HepG2 (cell line): Measurements from ENCODE around the gene ZNF627. TPM values are rescaled to one million over a fixed set of nuclear protein-coding genes. Genes with fewer than 3 reads are reported as not detected.

ENCODE experiments used
- CCDC6 ChIP-seq: sonication (generic); formaldehyde crosslinking; IDR thresholded peaks from 2 replicates; pipeline ENCODE4 v1.8.1; 2022; ENCODE audit warnings: mild to moderate bottlenecking, missing genetic modification reagents, moderate library complexity
- CENPT ChIP-seq: sonication (generic); formaldehyde crosslinking; IDR thresholded peaks from 2 replicates; pipeline ENCODE4 v1.8.0; 2022; ENCODE audit warnings: low read depth, mild to moderate bottlenecking, moderate library complexity, missing genetic modification reagents
- CREB1 ChIP-seq, 2 experiments: fragments of 450-650 bp in 1 of 2; IDR thresholded peaks; 2 replicates each; pipeline ENCODE4 v1.6.1; 2016 to 2017; ENCODE audit warnings: control low read depth in 1 of 2, mild to moderate bottlenecking in 1 of 2, missing compliant biosample characterization in 1 of 2, missing genetic modification characterization in 1 of 2
- FOXC1 ChIP-seq: sonication (generic); formaldehyde crosslinking; IDR thresholded peaks from 2 replicates; pipeline ENCODE4 v1.8.0; 2022; ENCODE audit warnings: mild to moderate bottlenecking, missing genetic modification reagents, borderline replicate concordance
- FOXM1 ChIP-seq: sonication (generic); formaldehyde crosslinking; IDR thresholded peaks from 2 replicates; pipeline ENCODE4 v1.5.0; 2020; ENCODE audit warnings: missing genetic modification reagents
- HOXA3 ChIP-seq: sonication (generic); formaldehyde crosslinking; IDR thresholded peaks from 2 replicates; pipeline ENCODE4 v1.5.0; 2020; ENCODE audit warnings: missing genetic modification reagents
- KDM2A ChIP-seq: sonication (generic); formaldehyde crosslinking; IDR thresholded peaks from 2 replicates; pipeline ENCODE4 v1.4.0; 2020; ENCODE audit warnings: low read depth, missing genetic modification reagents, borderline replicate concordance
- MYPOP ChIP-seq: sonication (generic); formaldehyde crosslinking; IDR thresholded peaks from 2 replicates; pipeline ENCODE4 v1.8.1; 2023; ENCODE audit warnings: mild to moderate bottlenecking, moderate library complexity, missing genetic modification reagents
- NFE2L2 ChIP-seq: fragments of 150-350 bp; IDR thresholded peaks from 2 replicates; pipeline ENCODE4 v1.6.1; 2014; ENCODE audit warnings: low read length
- RFX3 ChIP-seq: IDR thresholded peaks from 2 replicates; pipeline ENCODE4 v1.6.1; 2016; ENCODE audit warnings: missing biosample characterization, missing genetic modification reagents
- RNF219 ChIP-seq: sonication (generic); formaldehyde crosslinking; IDR thresholded peaks from 2 replicates; pipeline ENCODE4 v1.5.0; 2020; ENCODE audit warnings: mild to moderate bottlenecking, missing genetic modification reagents
- SETDB1 ChIP-seq: sonication (generic); formaldehyde crosslinking; IDR thresholded peaks from 2 replicates; pipeline ENCODE4 v1.5.1; 2020; ENCODE audit warnings: missing genetic modification reagents, mild to moderate bottlenecking, borderline replicate concordance
- SMAD9 ChIP-seq: sonication (generic); formaldehyde crosslinking; IDR thresholded peaks from 2 replicates; pipeline ENCODE4 v1.5.1; 2020; ENCODE audit warnings: mild to moderate bottlenecking, missing genetic modification reagents
- SRSF9 ChIP-seq: fragments of 200-400 bp; formaldehyde crosslinking; IDR thresholded peaks from 2 replicates; pipeline ENCODE4 v1.6.1; 2018; ENCODE audit warnings: borderline replicate concordance, mild to moderate bottlenecking, low read depth, low read length; ENCODE audit not compliant: insufficient read depth, poor library complexity, severe bottlenecking
- TARDBP ChIP-seq: sonication (generic); formaldehyde crosslinking; IDR thresholded peaks from 2 replicates; pipeline ENCODE4 v1.8.0; 2022; ENCODE audit warnings: mild to moderate bottlenecking, missing genetic modification reagents
- ZBTB3 ChIP-seq: sonication (generic); formaldehyde crosslinking; IDR thresholded peaks from 2 replicates; pipeline ENCODE4 v1.4.0; 2020; ENCODE audit warnings: low read depth, mild to moderate bottlenecking, moderate library complexity, missing genetic modification reagents, borderline replicate concordance
- ZMAT3 ChIP-seq: sonication (generic); formaldehyde crosslinking; conservative IDR thresholded peaks from 2 replicates; pipeline ENCODE4 v1.7.0; 2021; ENCODE audit warnings: missing genetic modification reagents
- ZNF205 ChIP-seq: IDR thresholded peaks from 2 replicates; pipeline ENCODE4 v1.6.1; 2018; ENCODE audit warnings: missing biosample characterization, missing genetic modification reagents
- ZNF234 ChIP-seq: sonication (generic); formaldehyde crosslinking; conservative IDR thresholded peaks from 2 replicates; pipeline ENCODE4 v1.5.1; 2020; ENCODE audit warnings: mild to moderate bottlenecking, missing genetic modification reagents
- ZNF557 ChIP-seq: sonication (generic); formaldehyde crosslinking; IDR thresholded peaks from 2 replicates; pipeline ENCODE4 v1.4.0; 2020; ENCODE audit warnings: missing genetic modification reagents
- ZNF567 ChIP-seq: sonication (generic); formaldehyde crosslinking; IDR thresholded peaks from 2 replicates; pipeline ENCODE4 v1.8.1; 2023; ENCODE audit warnings: mild to moderate bottlenecking, missing genetic modification reagents, borderline replicate concordance
- ZNF670 ChIP-seq: sonication (generic); formaldehyde crosslinking; IDR thresholded peaks from 2 replicates; pipeline ENCODE4 v1.8.0; 2022; ENCODE audit warnings: mild to moderate bottlenecking, missing genetic modification reagents, borderline replicate concordance
- ZNF740 ChIP-seq: sonication (generic); formaldehyde crosslinking; IDR thresholded peaks from 2 replicates; pipeline ENCODE4 v1.4.0; 2020; ENCODE audit warnings: missing genetic modification reagents
- ZNF788 ChIP-seq: sonication (generic); formaldehyde crosslinking; IDR thresholded peaks from 2 replicates; pipeline ENCODE4 v1.5.0; 2020; ENCODE audit warnings: mild to moderate bottlenecking, missing genetic modification reagents, borderline replicate concordance
- polyA plus RNA-seq, 8 experiments: library from polyadenylated mRNA; depleted of rRNA in 3 of 8; stranded (reverse) in 7 of 8; unstranded in 1 of 8; fragments of >200 nt; fragmentation: Illumina TruSeq in 4 of 8; extraction: Trizol in 4 of 8; gene quantifications; 2 replicates each; pipeline versions ENCODE4 v1.2.1 to v1.2.3, GENCODE V29; 2011 to 2016; ENCODE audit warnings: low read depth in 4 of 8, missing spikeins in 1 of 8, mixed read lengths in 1 of 8; ENCODE audit not compliant: insufficient read depth in 1 of 8
- total RNA-seq, 5 experiments: library from RNA; depleted of rRNA; stranded (reverse); fragments of >200 nt; fragmentation: Illumina TruSeq; extraction: Trizol; gene quantifications; 2 replicates each; pipeline ENCODE4 v1.2.3, GENCODE V29; 2016; ENCODE audit warnings: low read depth in 1 of 5
- TF ChIP-seq, protein P1 (sequence below): sonication (generic); formaldehyde crosslinking; IDR thresholded peaks from 2 replicates; pipeline ENCODE4 v1.5.0; 2020; ENCODE audit warnings: mild to moderate bottlenecking, missing genetic modification reagents

Gene ZNF627
- total and polyA plus RNA-seq, 2 of the 13 experiments (the other 11 are each of a cell fraction or from before 2014, with no cell fraction given) = 4.2 to 12.7 TPM

DNA sequence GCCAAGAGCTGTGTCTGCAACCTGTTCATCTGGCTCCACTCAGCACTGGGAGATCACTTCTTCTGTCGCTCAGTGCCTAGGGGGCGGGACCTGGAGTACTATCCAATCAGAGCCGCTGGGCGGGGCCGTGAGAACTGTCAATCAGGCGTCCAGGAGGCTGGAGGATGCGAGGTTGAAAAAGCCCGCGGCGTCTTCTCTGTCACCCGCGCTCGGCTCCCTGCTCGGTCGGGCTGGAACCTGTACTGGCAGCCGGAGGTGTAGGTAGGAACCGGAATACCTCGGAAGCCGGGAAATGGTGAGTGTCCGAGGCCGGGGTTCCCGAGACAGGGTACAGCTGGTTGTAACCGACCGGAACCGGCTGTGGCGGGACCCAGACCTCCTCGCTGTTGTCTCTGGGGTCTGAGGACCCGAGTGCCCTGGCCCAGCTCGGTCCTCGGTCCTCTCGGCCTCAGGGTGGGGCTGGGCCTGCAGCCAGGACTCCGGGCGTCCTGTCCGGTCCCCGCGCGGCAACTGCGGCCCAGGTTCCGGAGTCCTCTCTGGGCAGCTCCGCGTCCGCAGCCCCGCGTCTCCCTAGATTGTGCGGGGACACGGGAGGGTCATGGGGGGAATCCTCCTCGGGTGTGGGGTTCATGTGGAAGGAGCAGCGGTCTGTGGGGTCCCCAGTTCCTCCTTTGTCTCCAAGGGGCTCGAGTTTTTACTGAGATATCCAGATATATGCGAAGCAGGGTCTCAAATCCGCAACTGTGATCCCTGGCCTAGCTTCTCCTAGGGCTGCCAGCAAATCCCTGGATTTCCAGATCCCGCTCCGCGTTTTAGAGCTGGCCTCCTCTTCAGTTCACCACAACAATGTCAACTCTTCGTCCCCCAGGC lies 42.6 kb downstream of the ZNF627 start (continued):
- TF ChIP-seq NFE2L2 (no peak), KDM2A (CRISPR knock-in tag) (peak; percentile 56; the same call in 1 of the 2 replicates), FOXC1 (CRISPR knock-in tag) (no peak), ZNF788 (CRISPR knock-in tag) (no peak), ZNF567 (CRISPR knock-in tag) (no peak), MYPOP (CRISPR knock-in tag) (peak; percentile 36; the same call in 1 of the 2 replicates), RFX3 (no peak), HOXA3 (no peak), ZNF205 (CRISPR knock-in tag) (no peak), SRSF9 (no peak), ZBTB3 (CRISPR knock-in tag) (no peak), TARDBP (CRISPR knock-in tag) (no peak), SMAD9 (CRISPR knock-in tag) (no peak), CENPT (no peak), CCDC6 (CRISPR knock-in tag) (peak; percentile 28; the same call in 1 of the 2 replicates), CREB1 (IDR thresholded peaks at IDR 0.05) (no peak), CREB1 (CRISPR knock-in tag; IDR thresholded peaks at IDR 0.05) (no peak), ZNF557 (CRISPR knock-in tag) (no peak), ZNF670 (CRISPR knock-in tag) (no peak), ZMAT3 (CRISPR knock-in tag) (0 out of 2 replicates have a peak, but pooled peaks have one; percentile 67), FOXM1 (CRISPR knock-in tag) (no peak), RNF219 (no peak), ZNF740 (CRISPR knock-in tag) (no peak), SETDB1 (no peak), ZNF234 (CRISPR knock-in tag) (no peak)
- TF ChIP-seq, protein P1, sequence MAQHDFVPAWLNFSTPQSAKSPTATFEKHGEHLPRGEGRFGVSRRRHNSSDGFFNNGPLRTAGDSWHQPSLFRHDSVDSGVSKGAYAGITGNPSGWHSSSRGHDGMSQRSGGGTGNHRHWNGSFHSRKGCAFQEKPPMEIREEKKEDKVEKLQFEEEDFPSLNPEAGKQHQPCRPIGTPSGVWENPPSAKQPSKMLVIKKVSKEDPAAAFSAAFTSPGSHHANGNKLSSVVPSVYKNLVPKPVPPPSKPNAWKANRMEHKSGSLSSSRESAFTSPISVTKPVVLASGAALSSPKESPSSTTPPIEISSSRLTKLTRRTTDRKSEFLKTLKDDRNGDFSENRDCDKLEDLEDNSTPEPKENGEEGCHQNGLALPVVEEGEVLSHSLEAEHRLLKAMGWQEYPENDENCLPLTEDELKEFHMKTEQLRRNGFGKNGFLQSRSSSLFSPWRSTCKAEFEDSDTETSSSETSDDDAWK (CRISPR knock-in tag) = no peak
